ENCODE measurements around the gene ANKRD11.
"Not testable (repeated sequence)": the region's sequence is repeated elsewhere in the genome, so short reads cannot be mapped to it uniquely, and the experiment has no call there.

The ANKRD11 gene

GRCh38 chr16:89481356-89481955, 8.9 kb downstream of the ANKRD11 start:
- no peak for DNase-seq (ENCODE audit: low read depth in 2 of 2)

DNA sequence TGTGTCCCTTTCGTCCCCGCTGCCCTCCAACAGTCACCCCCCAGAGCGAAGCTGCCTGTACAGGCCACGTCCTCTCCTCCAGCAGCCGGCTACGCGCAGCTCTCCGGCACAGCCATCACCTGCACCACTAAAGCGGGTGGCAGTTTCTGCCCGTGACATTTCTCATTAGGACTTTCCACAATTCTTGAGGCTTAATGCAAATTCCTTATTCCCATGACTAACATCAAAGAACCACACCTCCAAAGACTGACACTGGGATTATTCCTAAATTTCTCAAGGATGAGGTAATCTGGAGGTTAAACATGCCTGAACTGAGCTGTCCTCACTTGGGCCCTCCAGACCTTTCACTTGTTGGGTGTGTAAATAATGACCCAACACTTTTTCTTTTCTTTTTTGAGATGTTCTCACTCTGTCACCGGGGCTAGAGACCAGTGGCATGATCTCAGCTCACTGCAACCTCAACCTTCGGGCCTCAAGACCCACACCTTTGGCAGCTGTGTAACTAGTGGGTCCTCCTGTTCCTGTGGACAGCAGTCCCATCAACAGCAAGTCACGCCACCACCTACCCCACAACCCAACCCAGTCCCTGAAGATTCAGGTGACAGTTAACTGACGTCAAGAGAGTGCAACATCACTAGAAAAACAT, 11.7 kb downstream of the ANKRD11 start:
- no peak for DNase-seq (ENCODE audit: low read depth in 2 of 2)

DNA sequence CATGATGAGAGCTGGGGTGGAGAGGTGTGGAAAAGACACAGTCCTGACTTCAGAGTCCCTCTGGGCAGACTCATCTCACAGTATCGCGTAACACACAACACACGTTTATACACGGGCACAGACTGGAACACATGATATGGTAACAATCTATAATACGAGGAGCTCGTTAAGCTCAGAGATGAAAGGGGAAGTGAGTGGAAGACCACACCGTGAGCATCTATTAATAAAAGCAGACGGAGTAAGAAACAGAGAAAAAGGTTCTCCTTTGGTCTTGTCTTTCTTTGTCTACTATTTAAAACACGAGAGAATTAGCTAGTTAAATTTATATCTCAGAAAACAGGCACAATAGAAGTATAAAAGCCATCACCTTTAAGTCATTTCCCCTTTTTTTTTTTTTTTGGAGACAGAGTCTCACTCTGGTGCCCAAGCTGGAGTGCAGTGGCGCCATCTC, 13.5 kb downstream of the ANKRD11 start:
- no peak for DNase-seq (ENCODE audit: low read depth in 2 of 2)

DNA sequence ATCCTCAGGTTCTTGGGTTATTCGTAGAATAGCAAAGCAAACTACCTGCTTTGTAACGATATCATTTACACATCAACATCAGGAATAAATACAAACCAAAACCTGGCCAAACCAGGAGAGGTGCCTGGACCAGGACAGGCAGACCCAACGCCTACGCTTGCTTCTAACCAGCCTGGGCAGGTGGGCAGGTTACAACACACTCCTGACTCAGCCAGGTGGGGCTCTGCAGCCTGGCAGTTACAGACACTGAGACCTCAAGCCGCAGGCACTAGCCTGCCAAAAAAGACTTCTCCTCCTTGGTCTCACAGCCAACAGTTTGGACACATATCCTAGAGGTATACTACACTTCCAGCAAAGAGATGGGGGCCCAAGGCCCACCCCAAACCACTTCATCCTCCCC, 14.0 kb downstream of the ANKRD11 start:
- DNase-seq (ENCODE audit: low read depth in 2 of 2): no peak

DNA sequence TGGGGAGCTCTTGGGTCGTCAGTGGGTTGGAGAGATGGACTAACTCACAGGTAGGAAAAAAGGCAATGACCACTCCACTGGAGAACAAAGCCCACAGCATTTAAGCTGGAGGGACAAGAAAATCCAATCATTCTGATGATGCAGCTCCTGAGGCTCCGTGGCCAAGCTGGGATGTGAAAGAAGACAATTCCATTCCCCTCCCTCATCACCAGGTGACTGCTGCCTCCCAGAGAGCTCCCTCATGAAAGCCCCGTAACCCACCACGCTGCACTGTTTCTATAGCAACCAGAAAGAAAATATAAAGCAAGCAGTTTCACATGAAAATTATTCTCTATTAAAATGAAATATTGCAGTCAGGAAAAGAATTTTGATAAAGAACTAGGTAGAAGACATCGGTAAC, 15.2 kb downstream of the ANKRD11 start:
- DNase-seq (ENCODE audit: low read depth in 2 of 2): no peak

DNA sequence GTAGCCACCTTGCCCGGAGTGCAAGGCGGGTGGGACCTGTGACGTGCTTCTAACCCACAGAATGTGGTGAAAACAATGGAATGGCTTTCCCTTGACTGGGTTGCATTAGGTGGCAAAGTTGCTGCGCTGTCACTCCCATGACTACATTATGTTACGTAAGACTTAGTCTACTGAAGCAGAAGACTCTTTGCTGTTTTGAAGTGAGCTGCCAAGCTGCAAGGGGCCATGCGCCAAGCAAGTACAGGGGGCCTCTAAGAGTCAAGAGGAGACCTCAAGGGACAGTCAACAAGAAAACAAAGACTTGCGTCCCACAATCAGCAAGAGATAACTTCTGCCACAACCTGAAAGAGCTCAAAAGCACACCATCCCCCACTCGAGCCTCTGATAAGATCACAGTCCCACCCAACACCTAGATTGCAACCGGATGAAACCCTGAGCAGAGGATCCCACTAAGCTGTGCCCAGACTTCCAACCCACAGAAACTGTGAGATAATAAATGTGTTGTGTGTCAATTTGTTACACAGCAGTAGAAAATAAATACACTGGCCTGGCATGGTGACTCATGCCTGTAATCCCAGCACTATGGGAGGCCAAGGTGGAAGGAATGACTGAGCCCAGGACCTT, 16.5 kb downstream of the ANKRD11 start:
- no peak for DNase-seq (ENCODE audit: low read depth in 2 of 2)

- no peak for DNase-seq (ENCODE audit: low read depth in 2 of 2)
Observed at GRCh38 chr16:89473136-89473712, 17.1 kb downstream of the ANKRD11 start.

DNA sequence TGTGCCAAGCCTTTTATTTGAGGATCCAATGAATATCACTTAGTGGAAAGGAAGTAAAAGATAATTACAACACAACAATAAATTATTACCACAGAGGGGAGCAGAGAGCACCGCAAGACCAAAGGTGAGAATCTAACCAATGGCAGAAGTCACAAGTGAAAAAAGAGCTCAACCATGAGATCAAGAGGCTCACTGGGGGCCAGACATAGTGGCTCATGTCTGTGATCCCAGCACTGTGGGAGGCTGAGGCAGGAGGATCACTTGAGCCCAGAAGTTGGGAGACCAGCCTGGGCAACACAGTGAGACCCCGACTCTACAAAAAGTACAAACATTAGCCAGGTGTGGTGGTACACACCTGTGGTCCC, 17.7 kb downstream of the ANKRD11 start:
- DNase-seq (ENCODE audit: low read depth in 2 of 2): no peak

- no peak for DNase-seq (ENCODE audit: low read depth in 2 of 2)
Observed at GRCh38 chr16:89467382-89467781, 23.0 kb downstream of the ANKRD11 start.

- DNase-seq (ENCODE audit: low read depth in 2 of 2): no peak
Observed at GRCh38 chr16:89466920-89467319, 23.4 kb downstream of the ANKRD11 start.

GRCh38 chr16:89463312-89463711, 27.0 kb downstream of the ANKRD11 start:
- not testable (repeated sequence) for DNase-seq (ENCODE audit: low read depth in 2 of 2)

GRCh38 chr16:89462639-89463038, 27.7 kb downstream of the ANKRD11 start:
- DNase-seq (ENCODE audit: low read depth in 2 of 2): not testable (repeated sequence)

GRCh38 chr16:89461890-89462289, 28.5 kb downstream of the ANKRD11 start:
- not testable (repeated sequence) for DNase-seq (ENCODE audit: low read depth in 2 of 2)

DNA sequence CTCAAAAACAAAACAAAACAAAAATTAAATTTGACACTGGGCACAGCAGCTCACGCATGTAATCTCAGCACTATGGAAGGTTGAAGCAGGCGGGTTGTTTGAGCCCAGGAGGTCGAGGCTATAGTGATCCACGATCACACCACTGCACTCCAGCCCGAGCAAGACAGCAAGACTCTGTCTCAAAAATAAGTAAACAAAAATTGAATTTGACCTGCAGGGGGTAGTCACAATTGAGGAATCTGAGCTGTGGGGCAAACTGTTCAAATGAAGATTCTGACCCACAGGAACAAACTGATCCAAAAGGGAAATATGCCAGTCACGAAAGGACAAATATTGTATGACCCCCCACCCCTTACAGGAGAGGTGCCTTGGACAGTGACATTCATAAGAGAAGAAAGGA, 29.8 kb downstream of the ANKRD11 start:
- DNase-seq (ENCODE audit: low read depth in 2 of 2): no peak

GRCh38 chr16:89458967-89459366, 31.4 kb downstream of the ANKRD11 start:
- no peak for DNase-seq (ENCODE audit: low read depth in 2 of 2)

- DNase-seq (ENCODE audit: low read depth in 2 of 2): no peak
Observed at GRCh38 chr16:89458551-89458950, 31.8 kb downstream of the ANKRD11 start.

GRCh38 chr16:89456419-89456959, 33.9 kb downstream of the ANKRD11 start:
- no peak for DNase-seq (ENCODE audit: low read depth in 2 of 2)

GRCh38 chr16:89455692-89456091, 34.7 kb downstream of the ANKRD11 start:
- no peak for DNase-seq (ENCODE audit: low read depth in 2 of 2)

GRCh38 chr16:89455178-89455577, 35.2 kb downstream of the ANKRD11 start:
- no peak for DNase-seq (ENCODE audit: low read depth in 2 of 2)

DNA sequence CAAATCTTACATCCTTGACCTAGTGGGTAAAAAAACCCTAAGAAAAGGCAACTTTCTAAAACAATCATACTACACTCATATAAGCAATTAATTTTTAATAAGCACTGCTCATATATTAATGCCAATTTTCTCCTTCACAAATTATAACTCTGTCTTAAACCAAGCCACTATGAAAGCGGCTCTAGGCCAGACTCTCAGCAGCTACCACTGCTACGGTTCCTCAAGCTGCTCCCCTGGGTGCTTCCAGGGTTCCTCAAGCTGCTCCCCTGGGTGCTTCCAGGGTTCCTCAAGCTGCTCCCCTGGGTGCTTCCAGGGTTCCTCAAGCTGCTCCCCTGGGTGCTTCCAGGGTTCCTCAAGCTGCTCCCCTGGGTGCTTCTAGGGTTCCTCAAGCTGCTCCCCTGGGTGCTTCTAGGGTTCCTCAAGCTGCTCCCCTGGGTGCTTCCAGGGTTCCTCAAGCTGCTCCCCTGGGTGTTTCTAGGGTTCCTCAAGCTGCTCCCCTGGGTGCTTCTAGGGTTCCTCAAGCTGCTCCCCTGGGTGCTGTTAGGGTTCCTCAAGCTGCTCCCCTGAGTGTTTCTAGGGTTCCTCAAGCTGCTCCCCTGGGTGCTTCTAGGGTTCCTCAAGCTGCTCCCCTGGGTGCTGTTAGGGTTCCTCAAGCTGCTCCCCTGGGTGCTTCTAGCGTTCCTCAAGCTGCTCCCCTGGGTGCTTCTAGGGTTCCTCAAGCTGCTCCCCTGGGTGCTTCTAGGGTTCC, 35.8 kb downstream of the ANKRD11 start:
- DNase-seq (ENCODE audit: low read depth in 2 of 2): not testable (repeated sequence)

DNA sequence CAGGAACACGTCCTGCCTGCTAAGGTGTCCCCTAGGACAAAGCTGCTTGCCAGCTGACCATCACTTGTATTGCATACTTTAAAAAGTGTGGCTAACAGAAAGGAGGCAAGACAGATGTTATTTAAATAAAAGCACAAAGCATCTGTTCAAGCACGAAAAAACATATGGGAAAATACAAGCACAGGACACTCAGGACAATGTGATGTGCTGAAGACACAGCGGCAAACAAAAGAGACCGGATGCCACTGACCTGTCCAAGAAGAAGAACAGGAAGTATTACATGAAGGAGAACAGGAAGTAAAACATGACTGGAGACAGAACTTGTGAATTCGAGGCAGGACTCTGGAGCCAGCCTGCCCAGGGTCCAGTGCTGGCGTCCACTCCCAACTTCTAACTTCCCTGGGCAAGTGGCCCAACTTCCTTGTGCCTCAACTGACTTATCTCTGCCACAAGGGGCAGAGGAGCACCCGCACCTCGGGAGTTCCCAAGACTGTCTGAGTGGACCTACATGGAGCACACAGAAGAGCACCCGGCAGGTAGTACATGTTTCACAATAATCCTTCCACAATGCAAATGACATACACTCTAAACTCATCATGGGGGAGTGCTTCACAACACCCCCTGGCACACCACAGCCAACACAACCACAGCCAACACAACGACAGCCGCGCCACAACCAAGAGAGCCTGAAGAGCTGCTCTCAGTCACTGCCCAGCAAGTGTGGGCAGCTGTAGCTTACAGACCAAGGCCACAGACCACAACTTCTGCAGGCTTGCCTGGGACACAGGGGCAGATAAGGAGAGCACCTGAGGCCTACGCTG, 36.6 kb downstream of the ANKRD11 start:
- no peak for DNase-seq (ENCODE audit: low read depth in 2 of 2)
